Measurements from ENCODE around the gene LIMS2.

Gene LIMS2

GRCh38 chr2:127596311-127597045 is 78.9 kb downstream of the LIMS2 start:
- no peak for DNase-seq

GRCh38 chr2:127594116-127594591 is 81.2 kb downstream of the LIMS2 start:
- DNase-seq: no peak

- DNase-seq: no peak
Observed at GRCh38 chr2:127593228-127594115, 81.9 kb downstream of the LIMS2 start.

GRCh38 chr2:127592761-127593227 is 82.5 kb downstream of the LIMS2 start:
- no peak for DNase-seq

GRCh38 chr2:127591221-127591923 is 84.0 kb downstream of the LIMS2 start:
- peak; percentile 53 for DNase-seq

- DNase-seq: no peak
Observed at GRCh38 chr2:127590386-127591190, 84.7 kb downstream of the LIMS2 start.

GRCh38 chr2:127589841-127590240 is 85.5 kb downstream of the LIMS2 start:
- no peak for DNase-seq

- DNase-seq: no peak
Observed at GRCh38 chr2:127589358-127589757, 86.0 kb downstream of the LIMS2 start.

Measured in NCI-H1694 (cell line).